ENCODE measurements around the gene CLCF1.
"Not testable (repeated sequence)": the region's sequence is repeated elsewhere in the genome, so short reads cannot be mapped to it uniquely, and the experiment has no call there.

The CLCF1 gene

GRCh38 chr11:67408437-67409200, 35.2 kb upstream of the CLCF1 start:
- no peak for DNase-seq (ENCODE audit: low read depth in 2 of 2)

DNA sequence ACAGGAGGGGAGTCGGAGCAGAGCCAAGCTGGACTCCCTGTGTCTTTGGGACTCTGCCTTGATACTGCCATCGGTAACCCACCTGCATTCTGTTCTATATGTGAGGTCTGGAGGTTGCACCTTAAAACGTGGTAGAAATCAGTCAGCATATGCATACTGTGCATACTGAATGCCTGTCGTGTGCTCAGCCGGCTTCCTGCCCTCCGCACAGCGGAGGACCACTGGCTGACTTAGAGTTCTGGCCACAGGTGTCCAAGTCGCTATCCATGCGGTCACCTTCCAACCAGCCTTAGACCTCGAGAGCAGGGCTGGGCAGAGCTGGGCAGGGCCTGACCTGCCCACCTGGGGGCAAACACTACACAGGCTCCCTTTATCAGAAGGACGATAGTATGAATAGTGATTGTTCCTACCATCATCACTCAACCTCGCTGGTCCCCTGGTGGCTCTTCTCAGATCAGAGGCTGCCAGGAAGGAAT, 34.3 kb upstream of the CLCF1 start:
- DNase-seq (ENCODE audit: low read depth in 2 of 2) = no peak

DNA sequence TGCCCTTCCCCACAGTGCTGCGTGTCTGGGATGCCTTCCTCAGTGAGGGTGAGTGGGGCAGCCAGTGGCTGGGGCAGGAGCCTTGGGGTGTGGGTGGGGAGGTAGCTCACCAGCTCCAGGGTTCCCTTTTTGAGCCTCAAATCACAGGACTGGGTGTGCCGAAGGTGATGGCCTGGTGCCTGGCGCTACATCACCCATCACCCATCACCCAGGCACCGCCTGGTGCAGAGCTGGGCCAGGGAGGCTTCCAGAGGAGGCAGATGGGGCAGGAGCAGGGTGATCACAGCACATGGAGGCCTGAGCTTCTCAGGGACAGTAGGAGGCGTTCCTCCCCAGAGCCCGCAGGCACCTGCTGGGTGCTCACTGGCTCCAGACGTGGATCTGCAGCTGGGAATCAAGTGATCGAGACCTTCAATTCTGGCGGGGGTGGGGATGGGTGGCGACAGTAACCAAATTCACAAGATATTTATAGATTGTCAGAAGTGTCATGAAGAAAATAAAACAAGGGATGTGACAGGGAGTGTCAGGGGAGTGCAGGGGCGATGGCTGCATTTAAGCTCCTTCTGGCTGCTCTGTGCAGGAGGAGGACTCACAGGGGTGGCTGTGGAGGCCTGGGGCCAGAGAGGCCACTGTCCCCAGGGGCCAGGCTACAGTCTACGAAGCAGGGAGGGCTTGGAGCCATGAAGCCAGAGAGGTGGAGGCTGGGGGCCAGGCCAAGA, 33.7 kb upstream of the CLCF1 start:
- DNase-seq (ENCODE audit: low read depth in 2 of 2) = no peak

DNA sequence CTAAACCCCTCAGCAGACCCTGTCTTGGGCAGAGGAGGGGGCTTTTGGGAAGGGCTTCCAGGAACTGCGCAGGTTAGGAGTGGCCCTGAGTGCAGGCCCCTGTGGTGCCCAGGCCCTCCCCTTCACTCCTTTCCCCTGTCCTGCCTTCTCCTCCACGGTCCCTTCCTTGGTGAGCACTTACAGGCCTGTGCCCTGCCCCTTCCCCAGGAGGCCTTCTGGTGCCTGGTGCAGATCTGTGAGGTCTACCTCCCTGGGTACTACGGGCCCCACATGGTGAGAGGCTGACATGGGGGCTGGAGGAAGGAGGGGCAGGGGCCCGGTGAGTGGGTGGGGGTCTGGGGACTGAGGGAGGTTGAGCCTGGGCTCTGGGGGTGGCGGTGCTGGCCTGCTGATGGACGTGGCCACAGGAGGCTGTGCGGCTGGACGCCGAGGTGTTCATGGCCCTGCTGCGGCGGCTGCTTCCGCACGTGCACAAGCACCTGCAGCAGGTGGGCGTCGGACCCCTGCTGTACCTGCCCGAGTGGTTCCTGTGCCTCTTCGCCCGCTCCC, 33.1 kb upstream of the CLCF1 start:
- DNase-seq (ENCODE audit: low read depth in 2 of 2) = no peak

GRCh38 chr11:67405688-67406339, 32.4 kb upstream of the CLCF1 start:
- DNase-seq (ENCODE audit: low read depth in 2 of 2) = no peak

- DNase-seq (ENCODE audit: low read depth in 2 of 2) = no peak
Observed at GRCh38 chr11:67405196-67405567, 31.8 kb upstream of the CLCF1 start.

DNA sequence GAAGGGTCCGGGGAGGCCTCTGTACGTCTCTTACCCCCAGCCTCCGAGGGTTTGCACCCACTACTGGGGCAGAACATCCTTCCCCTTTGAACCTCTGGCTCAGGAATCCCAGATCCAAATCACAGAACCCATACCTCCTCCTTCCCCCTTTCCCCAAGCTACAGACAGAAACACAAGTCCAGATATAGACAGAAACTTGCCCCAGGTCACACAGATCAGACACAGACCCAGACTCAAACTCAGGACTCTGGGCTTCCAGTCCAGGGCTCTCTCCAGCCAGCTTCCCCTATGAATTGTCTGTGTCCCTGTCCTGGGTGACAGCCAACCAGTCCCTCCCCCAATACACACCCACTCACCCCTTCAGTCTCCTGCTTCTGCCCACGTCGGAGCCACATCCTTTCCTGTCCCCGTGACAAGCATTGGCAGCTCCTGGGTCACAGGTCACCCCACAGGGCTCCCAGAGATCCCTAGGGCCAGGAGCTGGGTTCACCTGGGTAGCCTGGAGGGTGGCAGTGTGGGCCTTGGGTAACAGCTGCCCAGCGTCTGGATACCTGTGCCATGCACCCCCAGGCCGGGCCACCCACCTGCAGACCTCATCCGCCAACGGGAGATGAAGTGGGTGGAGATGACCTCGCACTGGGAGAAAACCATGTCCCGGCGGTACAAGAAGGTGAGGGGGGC, 31.3 kb upstream of the CLCF1 start:
- DNase-seq (ENCODE audit: low read depth in 2 of 2) = peak in 1 of 2 donors; percentile 20

- not testable (repeated sequence) for DNase-seq (ENCODE audit: low read depth in 2 of 2)
Observed at GRCh38 chr11:67403085-67403484, 29.7 kb upstream of the CLCF1 start.

- DNase-seq (ENCODE audit: low read depth in 2 of 2) = not testable (repeated sequence)
Observed at GRCh38 chr11:67402192-67402839, 28.9 kb upstream of the CLCF1 start.

DNA sequence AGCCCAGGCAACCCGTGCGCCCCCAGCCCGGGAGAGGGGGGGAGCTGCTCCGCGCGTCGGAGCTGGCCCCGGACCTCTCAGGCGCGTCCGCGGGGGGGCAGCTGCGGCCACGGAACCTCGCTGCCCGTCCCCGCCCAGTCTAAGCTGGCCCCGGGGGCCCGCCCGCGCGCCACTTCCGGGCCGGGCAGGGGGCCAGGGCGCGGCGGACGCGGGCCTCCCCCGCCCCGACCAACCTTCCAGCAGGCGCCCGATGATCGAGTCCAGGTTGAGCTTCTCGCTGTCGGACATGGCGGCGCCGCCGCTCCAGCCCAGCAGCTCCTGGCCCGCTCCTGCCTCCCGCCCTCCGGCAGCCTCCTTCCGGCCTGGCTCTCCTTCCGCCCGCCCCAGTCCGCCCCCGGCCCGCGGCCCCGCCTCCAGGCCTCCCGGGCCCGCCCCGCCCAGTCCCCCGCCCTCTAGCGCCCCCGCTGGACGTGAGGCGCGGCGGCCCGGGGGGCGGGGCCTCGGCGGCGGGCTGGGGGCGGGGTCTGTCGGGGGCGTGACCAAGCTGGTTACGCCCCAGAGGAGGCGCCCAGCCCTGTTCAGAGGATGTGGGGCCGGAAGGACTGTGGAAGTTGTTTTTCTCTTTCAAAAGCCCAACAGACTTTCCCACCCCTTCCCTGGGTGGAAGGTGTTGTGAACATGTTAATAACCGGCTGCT, 28.2 kb upstream of the CLCF1 start, which contains the start of gene PPP1CA:
TSS of gene PPP1CA (minus strand) at position 364 of the 697 bp plus-strand sequence. CDS start at position 288, 76 bp downstream.
- DNase-seq (ENCODE audit: low read depth in 2 of 2) = peak; percentile 89 to 91

DNA sequence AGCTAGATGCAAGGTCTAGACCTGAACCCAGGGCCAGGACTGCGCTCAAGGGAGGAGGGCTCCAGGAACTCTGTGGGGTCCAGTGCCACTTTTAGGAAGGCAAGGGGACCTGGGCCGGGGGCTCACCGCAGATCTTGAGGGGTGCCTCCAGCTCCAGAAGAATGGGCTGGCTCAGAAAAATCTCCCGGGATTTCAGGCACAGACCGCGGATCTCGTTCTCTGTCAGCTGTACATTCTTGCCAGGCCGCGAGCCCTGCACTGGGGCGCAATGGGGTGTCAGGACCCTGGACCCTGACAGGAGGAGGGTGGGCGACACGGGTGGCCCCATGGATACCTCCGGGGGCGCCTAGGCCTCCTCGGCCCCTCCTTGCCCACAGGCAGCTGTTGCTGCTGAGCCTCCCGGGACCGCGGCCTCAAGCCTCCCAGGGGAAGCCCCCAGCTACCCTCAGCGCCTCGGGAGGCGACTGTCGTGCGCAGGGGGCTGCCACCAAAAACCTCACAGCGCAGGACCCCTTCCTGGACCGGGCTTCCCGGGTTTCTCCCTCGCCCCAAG, 27.6 kb upstream of the CLCF1 start:
- DNase-seq (ENCODE audit: low read depth in 2 of 2) = no peak

GRCh38 chr11:67400251-67400941, 27.0 kb upstream of the CLCF1 start:
- DNase-seq (ENCODE audit: low read depth in 2 of 2) = no peak

- no peak for DNase-seq (ENCODE audit: low read depth in 2 of 2)
Observed at GRCh38 chr11:67398661-67399563, 25.5 kb upstream of the CLCF1 start.

GRCh38 chr11:67397986-67398660, 24.7 kb upstream of the CLCF1 start:
- DNase-seq (ENCODE audit: low read depth in 2 of 2) = no peak

GRCh38 chr11:67397536-67397935, 24.1 kb upstream of the CLCF1 start:
- no peak for DNase-seq (ENCODE audit: low read depth in 2 of 2)

DNA sequence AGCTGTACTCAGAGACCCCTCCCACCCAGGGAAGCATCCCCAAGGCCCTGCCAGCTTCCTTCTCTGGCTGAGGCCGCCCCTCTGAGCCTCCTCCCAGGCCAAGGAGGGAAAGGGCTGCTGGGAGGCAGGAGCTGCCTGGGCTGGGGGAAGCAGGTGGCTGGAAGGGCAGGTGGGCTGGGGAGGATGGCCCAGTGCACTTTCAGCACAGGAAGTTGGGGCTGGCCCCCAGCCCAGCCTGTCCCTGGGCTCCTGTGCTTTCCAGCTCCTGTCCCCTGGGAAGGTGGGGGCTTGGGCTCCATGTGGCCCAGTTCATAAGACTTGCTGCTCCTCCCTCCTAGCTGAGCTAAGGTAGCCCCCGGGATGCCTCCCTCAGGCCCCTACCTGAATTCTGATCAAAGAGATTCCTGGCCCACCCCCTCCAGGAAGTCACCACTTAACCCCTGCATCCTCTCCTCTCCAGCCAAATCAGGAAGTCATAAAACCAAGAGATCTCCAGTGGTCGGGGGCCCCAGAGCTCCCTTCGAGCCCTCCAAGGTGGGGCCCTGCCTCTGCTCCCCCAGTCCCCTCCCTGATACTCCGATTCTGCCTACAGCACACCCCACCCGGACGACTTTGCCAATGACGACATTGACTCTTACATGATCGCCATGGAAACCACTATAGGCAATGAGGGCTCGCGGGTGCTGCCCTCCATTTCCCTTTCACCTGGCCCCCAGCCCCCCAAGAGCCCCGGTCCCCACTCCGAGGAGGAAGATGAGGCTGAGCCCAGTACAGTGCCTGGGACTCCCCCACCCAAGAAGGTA, 23.4 kb upstream of the CLCF1 start:
- DNase-seq (ENCODE audit: low read depth in 2 of 2) = no peak

- no peak for DNase-seq (ENCODE audit: low read depth in 2 of 2)
Observed at GRCh38 chr11:67396259-67396581, 22.8 kb upstream of the CLCF1 start.

Data from stimulated activated CD8-positive, alpha-beta memory T cell treated with anti-CD3 and anti-CD28 coated beads, Interleukin-2, amount 100 ng/mL, for 1 hour (primary cell).